Osteocyte (in vitro differentiated cells): Measurements from ENCODE around the gene NCOA3. TPM values are rescaled to one million over a fixed set of nuclear protein-coding genes. Genes with fewer than 3 reads are reported as not detected.
"Not testable (repeated sequence)": the region's sequence is repeated elsewhere in the genome, so short reads cannot be mapped to it uniquely, and the experiment has no call there.

ENCODE experiments used
- DNase-seq: peaks from one replicate; pipeline ENCODE4 v3.0.0; 2021; ENCODE audit warnings: mixed read lengths; ENCODE audit not compliant: unreplicated experiment; ENCODE audit errors: extremely low spot score
- H3K27ac Mint-ChIP-seq: one replicate; pipeline ENCODE4 v1.8.0; 2021; ENCODE audit warnings: mild to moderate bottlenecking, mixed read lengths; ENCODE audit not compliant: unreplicated experiment
- H3K27me3 Mint-ChIP-seq: one replicate; pipeline ENCODE4 v1.8.0; 2021; ENCODE audit warnings: mixed read lengths; ENCODE audit not compliant: unreplicated experiment
- H3K36me3 Mint-ChIP-seq: one replicate; pipeline ENCODE4 v1.8.0; 2021; ENCODE audit warnings: mixed read lengths; ENCODE audit not compliant: unreplicated experiment
- H3K4me1 Mint-ChIP-seq: one replicate; pipeline ENCODE4 v1.8.0; 2021; ENCODE audit warnings: mixed read lengths; ENCODE audit not compliant: unreplicated experiment
- H3K4me3 Mint-ChIP-seq: one replicate; pipeline ENCODE4 v1.8.0; 2021; ENCODE audit warnings: mild to moderate bottlenecking, moderate library complexity, mixed read lengths; ENCODE audit not compliant: unreplicated experiment
- H3K9me3 Mint-ChIP-seq: one replicate; pipeline ENCODE4 v1.8.0; 2021; ENCODE audit warnings: mixed read lengths; ENCODE audit not compliant: unreplicated experiment
- CTCF ChIP-seq: fragments of 200-600 bp; sonication (generic); IDR thresholded peaks from 2 replicates; pipeline ENCODE4 v1.5.0; 2021; ENCODE audit warnings: antibody characterized with exemption, mild to moderate bottlenecking, moderate library complexity
- total RNA-seq: library from RNA; stranded (reverse); gene quantifications from 2 replicates; pipeline ENCODE4 v1.2.1, GENCODE V29; 2021

The NCOA3 gene
- total RNA-seq, 1 donor from 2014 or later = 75.9 TPM

DNA sequence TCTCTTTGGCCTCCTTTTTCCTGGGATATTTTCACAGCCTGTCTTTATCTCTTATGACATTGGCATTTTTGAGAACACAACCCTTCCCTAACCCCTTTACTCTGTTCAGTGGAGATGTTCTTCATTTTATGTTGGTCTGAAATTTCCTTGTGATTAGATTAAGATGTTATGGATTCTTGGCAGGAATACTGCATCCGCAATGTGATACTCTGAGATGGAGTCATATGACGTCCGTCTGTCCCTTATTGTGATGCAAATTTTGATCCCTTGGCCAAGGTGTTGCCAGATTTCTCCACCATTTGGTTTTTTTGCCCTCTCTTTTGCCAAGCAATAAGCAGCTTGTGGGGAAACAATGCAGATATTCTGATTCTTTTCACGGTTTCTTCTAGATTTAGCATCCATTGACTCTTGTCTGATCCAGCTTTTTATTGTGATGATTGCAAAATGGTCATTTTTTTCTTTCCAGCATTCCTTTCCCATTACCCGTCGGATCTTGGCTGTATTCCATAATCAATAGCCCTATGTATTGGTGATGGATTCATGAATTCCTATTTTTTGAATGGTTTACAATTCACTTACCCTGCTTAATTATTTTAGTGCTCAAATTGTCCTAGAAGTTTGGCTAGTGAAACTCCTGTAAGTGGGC lies 85.1 kb downstream of the NCOA3 start:
- no peak for DNase-seq
- Mint-ChIP-seq H3K9me3 (no peaks in the 10 kb centered on the region), H3K4me1 (peaks cover 22% of the 10 kb centered on the region), H3K27ac (peak overlapping the region; percentile 40), H3K4me3 (no peak overlapping the region), H3K27me3 (no peaks in the 10 kb centered on the region), H3K36me3 (peaks cover 25% of the 10 kb centered on the region)
- no peak for TF ChIP-seq CTCF

GRCh38 chr20:47588158-47588557 lies 86.5 kb downstream of the NCOA3 start:
- H3K4me3 Mint-ChIP-seq = no peak overlapping the region

GRCh38 chr20:47591231-47591630 lies 89.5 kb downstream of the NCOA3 start:
- peaks cover 29% of the 10 kb centered on the region for H3K4me1 Mint-ChIP-seq
- H3K9me3 Mint-ChIP-seq = no peaks in the 10 kb centered on the region
- no peaks in the 10 kb centered on the region for H3K27me3 Mint-ChIP-seq
- TF ChIP-seq CTCF = no peak
- H3K36me3 Mint-ChIP-seq = peaks cover 13% of the 10 kb centered on the region
- H3K4me3 Mint-ChIP-seq = no peak overlapping the region
- no peak overlapping the region for H3K27ac Mint-ChIP-seq
- DNase-seq = no peak

More at GRCh38 chr20:47588158-47588557, 86.5 kb downstream of the NCOA3 start:
- no peak for DNase-seq
- H3K27me3 Mint-ChIP-seq = no peaks in the 10 kb centered on the region
- H3K27ac Mint-ChIP-seq = no peak overlapping the region
- peaks cover 31% of the 10 kb centered on the region for H3K4me1 Mint-ChIP-seq
- TF ChIP-seq CTCF = no peak
- no peaks in the 10 kb centered on the region for H3K9me3 Mint-ChIP-seq
- H3K36me3 Mint-ChIP-seq = peaks cover 22% of the 10 kb centered on the region

- peaks cover 21% of the 10 kb centered on the region for H3K4me1 Mint-ChIP-seq
- H3K9me3 Mint-ChIP-seq = no peaks in the 10 kb centered on the region
- H3K4me3 Mint-ChIP-seq = no peak overlapping the region
- no peak for TF ChIP-seq CTCF
- no peak overlapping the region for H3K27ac Mint-ChIP-seq
- peaks cover 7% of the 10 kb centered on the region for H3K36me3 Mint-ChIP-seq
- DNase-seq = no peak
- no peaks in the 10 kb centered on the region for H3K27me3 Mint-ChIP-seq
These were observed 92.5 kb downstream of the NCOA3 start for GRCh38 chr20:47594157-47594556.

DNA sequence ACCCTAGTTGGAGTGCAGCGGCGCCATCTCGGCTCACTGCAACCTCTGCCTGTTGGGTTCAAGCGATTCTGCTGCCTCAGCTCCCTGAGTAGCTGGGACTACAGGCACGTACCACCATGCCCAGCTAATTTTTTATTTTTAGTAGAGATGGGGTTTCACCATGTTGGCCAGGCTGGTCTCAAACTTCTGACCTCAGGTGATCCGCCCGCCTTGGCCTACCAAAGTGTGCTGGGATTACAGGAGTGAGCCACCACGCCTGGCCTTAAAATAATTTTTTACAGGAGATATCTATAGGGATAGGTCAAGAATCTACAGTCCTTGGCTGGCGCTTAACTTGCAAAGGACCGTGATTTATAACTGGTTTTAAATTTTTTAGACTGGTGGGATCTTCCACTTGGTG lies 93.5 kb downstream of the NCOA3 start:
- peaks cover 11% of the 10 kb centered on the region for H3K36me3 Mint-ChIP-seq

More for the DNA sequence above, 93.5 kb downstream of the NCOA3 start:
- Mint-ChIP-seq H3K4me1 (peaks cover 27% of the 10 kb centered on the region), H3K27ac (peak overlapping the region; percentile 51)
- H3K4me3 Mint-ChIP-seq, H3K27me3 Mint-ChIP-seq, DNase-seq, H3K9me3 Mint-ChIP-seq: not testable (repeated sequence)
